ENCODE results near the gene NEDD9.

Gene NEDD9

DNA sequence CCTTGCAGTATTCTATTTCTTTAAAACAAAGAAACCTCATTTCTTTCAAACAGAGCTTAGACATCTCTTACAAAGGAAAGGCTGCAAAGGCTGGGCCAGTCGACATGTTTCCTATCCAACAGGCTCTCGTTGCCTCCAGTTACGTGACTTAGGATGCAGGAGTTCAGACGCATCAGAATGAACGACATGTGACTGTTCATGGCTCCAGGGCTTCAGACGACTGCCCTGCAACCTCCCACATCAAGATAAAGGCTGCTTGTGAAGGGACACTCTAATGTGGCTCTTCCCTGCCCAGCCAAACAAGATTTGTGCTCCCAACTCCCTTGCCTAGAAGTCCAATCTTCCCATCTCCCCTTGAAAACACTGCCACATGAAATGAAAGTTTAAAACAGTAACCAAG is 14.3 kb upstream of the NEDD9 start:
- H3K27ac ChIP-seq: no peak overlapping the region

DNA sequence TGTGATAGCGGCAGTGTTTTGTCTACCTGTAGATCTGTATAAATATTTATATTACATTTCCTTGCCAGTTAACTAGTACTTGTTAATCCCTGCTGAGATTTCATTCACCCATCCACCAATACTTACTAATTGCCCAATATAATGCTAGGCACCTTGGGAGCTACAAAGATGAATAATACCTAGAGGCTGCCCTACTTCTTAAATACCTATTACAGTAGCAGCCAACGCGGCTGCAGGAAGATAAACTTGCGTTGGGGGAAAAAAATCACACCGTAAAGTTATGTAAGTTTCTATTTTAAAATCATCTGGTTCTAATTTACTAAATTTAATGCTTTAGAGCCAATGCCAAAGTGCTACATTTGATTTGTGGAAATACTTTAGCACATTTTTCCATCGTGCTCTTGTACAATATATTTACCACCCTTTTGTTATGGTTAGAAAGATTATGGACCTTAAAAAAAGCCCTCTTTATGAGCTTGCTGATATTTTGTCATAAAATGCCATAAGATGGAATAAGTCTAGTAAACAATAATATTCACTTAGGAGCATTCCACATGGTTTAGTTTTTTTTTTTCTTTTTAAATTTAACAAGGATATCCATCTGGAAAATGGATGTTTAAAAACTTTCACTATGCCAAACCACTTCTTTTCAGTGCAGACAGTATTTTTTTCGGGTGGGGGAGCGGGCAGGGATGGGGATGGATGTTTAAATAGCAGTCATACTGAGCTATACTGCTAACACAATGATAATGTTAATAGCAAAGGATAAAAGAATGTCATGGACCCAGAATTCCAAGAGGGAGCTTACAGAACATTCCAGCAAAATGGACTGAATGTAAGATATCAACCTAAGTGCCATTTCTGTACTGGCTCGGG is 13.2 kb upstream of the NEDD9 start:
- H3K27ac ChIP-seq: no peak overlapping the region
- TF ChIP-seq, protein P1, sequence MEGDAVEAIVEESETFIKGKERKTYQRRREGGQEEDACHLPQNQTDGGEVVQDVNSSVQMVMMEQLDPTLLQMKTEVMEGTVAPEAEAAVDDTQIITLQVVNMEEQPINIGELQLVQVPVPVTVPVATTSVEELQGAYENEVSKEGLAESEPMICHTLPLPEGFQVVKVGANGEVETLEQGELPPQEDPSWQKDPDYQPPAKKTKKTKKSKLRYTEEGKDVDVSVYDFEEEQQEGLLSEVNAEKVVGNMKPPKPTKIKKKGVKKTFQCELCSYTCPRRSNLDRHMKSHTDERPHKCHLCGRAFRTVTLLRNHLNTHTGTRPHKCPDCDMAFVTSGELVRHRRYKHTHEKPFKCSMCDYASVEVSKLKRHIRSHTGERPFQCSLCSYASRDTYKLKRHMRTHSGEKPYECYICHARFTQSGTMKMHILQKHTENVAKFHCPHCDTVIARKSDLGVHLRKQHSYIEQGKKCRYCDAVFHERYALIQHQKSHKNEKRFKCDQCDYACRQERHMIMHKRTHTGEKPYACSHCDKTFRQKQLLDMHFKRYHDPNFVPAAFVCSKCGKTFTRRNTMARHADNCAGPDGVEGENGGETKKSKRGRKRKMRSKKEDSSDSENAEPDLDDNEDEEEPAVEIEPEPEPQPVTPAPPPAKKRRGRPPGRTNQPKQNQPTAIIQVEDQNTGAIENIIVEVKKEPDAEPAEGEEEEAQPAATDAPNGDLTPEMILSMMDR (IDR thresholded peaks at IDR 0.05): no peak
- no peak for TF ChIP-seq ZFX (IDR thresholded peaks at IDR 0.05; ENCODE audit: borderline replicate concordance)

More for the DNA sequence above, 14.3 kb upstream of the NEDD9 start:
- TF ChIP-seq ZFX (IDR thresholded peaks at IDR 0.05; ENCODE audit: borderline replicate concordance): no peak
- TF ChIP-seq, protein P1 (IDR thresholded peaks at IDR 0.05): no peak

DNA sequence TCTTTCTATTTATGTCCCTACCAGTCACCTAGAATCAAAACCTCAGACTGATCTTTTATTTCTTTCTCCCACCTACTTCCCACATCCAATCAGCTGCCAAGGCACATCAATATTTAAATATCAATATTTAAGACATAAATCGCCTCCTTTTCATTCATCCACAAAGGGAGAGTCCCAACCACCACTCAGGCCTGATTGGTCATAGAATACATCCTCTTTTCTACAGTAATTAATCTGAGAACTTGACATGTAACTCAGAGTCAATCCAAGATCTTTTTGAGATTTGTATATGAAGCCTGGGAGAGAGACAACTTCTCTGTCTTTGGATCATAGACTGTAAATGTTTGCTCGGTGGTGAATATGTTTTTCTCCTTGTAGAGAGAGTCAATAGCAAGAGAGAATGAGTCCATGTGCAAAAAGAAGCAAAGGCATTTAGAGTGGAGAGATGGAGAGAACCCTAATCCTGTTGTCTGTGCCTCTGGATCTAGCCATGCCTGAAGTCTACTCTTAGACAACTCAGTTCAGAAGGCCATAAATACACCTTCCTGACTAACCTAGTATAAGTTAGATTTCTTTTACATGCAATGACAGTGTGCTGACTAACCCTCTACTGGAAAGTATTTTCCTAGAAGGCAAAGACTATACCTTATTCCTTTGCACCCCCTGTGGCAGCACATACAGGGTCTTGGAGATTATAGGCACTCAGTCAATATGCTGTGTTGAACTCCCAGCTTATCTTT is 12.1 kb upstream of the NEDD9 start:
- TF ChIP-seq, protein P1 (IDR thresholded peaks at IDR 0.05): no peak
- no peak for TF ChIP-seq ZFX (IDR thresholded peaks at IDR 0.05; ENCODE audit: borderline replicate concordance)

DNA sequence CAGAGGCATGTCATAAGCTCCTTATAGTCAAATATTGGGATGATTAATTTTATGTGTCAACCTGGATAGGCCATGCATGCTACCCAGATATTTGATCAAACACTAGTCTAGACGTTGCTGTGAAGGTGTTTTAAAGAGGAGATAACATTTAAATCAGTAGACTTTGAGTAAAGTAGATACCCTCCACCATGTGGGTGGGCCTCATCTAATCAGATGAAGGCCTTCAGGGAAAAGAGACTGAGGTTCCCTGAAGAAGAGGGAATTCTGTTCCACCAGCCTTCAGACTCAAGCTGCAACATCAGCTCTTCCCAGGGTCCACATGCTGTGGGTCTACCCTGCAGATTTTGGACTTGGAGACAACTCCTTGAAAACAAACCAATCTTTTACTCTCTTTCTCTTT is 11.4 kb upstream of the NEDD9 start:
- TF ChIP-seq, protein P1 (IDR thresholded peaks at IDR 0.05): no peak
- no peak for TF ChIP-seq ZFX (IDR thresholded peaks at IDR 0.05; ENCODE audit: borderline replicate concordance)

More for the DNA sequence above, 12.1 kb upstream of the NEDD9 start:
- H3K27ac ChIP-seq: no peak overlapping the region

DNA sequence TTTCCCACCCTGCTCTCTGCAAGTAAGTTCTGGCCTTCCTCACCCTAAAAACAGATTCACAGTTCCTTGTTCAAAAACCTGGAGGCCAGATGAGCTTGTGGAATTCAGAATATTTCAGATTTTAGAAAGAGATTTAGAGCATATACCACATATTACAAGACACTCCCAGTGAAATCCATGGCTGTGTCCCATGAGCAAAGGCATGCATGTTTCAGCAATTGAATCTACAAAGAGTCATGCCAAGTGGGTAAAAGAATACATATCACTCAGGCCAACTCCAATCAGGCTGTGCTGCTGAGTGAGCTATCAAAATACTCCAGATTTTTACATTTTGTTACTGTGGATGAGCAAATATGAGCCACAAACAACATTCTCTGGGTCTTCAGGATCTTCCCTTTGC is 10.2 kb upstream of the NEDD9 start:
- H3K27ac ChIP-seq: no peak overlapping the region
- no peak for TF ChIP-seq ZFX (IDR thresholded peaks at IDR 0.05; ENCODE audit: borderline replicate concordance)
- TF ChIP-seq, protein P1 (IDR thresholded peaks at IDR 0.05): no peak

More for the DNA sequence above, 11.4 kb upstream of the NEDD9 start:
- H3K27ac ChIP-seq: no peak overlapping the region

DNA sequence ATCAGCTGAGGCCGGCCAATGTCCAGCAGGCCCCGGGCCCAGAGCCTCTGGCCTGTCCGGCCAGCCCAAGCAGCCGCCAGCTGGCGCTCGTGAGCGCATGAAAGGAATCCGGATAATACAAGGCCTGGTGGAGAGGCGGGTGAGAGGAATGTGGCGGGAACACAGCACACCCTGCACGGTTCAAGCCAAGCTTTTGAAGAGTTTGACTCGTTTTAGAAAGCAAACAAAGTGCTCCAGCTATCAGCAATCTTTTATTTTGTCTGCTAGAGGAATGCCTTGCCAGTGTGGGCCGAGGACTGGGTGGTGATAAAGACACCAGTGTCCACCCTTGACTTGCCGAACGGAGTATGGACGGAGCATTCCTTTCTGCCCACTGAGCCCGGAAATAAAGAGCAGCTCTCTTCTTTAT is 9.3 kb upstream of the NEDD9 start:
- TF ChIP-seq, protein P1 (IDR thresholded peaks at IDR 0.05): 0 out of 2 replicates have a peak, but pooled peaks have one; percentile 16
- no peak for TF ChIP-seq ZFX (IDR thresholded peaks at IDR 0.05; ENCODE audit: borderline replicate concordance)
- H3K27ac ChIP-seq: no peak overlapping the region
